Cardiac muscle cell (in vitro differentiated cells and primary cell): ENCODE results near the gene FNTB. TPM values are rescaled to one million over a fixed set of nuclear protein-coding genes. Genes with fewer than 3 reads are reported as not detected.

Source experiments
- DNase-seq, 2 donors: peaks; one replicate each; pipeline versions ENCODE4 v3.0.0 to v3.0.0-alpha.2; 2010 to 2017; ENCODE audit warnings: low read depth in 1 of 2, low spot score in 1 of 2
- H3K27ac ChIP-seq: fragments of 200-600 bp; sonication (generic); 2 replicates; pipeline ENCODE4 v1.5.1; 2016
- H3K27me3 ChIP-seq: fragments of 200-600 bp; sonication (generic); 2 replicates; pipeline ENCODE4 v1.6.0; 2016; ENCODE audit warnings: control low read depth
- H3K36me3 ChIP-seq: fragments of 200-600 bp; sonication (generic); 2 replicates; pipeline ENCODE4 v1.5.1; 2016; ENCODE audit warnings: control low read depth
- H3K4me1 ChIP-seq: fragments of 200-600 bp; sonication (generic); 2 replicates; pipeline ENCODE4 v1.8.1; 2017; ENCODE audit warnings: low read depth, mild to moderate bottlenecking, mixed run types
- H3K4me3 ChIP-seq: fragments of 200-600 bp; sonication (generic); 2 replicates; pipeline ENCODE4 v1.5.1; 2016; ENCODE audit warnings: mild to moderate bottlenecking
- H3K9me3 ChIP-seq: fragments of 200-600 bp; sonication (generic); 2 replicates; pipeline ENCODE4 v1.5.1; 2017; ENCODE audit warnings: low read depth, mild to moderate bottlenecking, control low read depth
- polyA plus RNA-seq: library from polyadenylated mRNA; unstranded; fragments of >200 nt; fragmentation: Nextera tagmentation; extraction: Ambion mirVana; gene quantifications from 2 replicates; pipeline ENCODE4 v1.2.1, GENCODE V29; 2016
- total RNA-seq: library from RNA; depleted of rRNA; stranded (reverse); fragments of >200 nt; gene quantifications from 2 replicates; pipeline ENCODE4 v1.2.3, GENCODE V29; 2016
- TF ChIP-seq, protein P1 (sequence below): IDR thresholded peaks from 2 replicates; pipeline ENCODE4 v1.5.1; 2012; ENCODE audit warnings: low read depth, mild to moderate bottlenecking, low read length

The FNTB gene
- total and polyA plus RNA-seq, 2 experiments from 2014 or later: 34.9 to 42.0 TPM

DNA sequence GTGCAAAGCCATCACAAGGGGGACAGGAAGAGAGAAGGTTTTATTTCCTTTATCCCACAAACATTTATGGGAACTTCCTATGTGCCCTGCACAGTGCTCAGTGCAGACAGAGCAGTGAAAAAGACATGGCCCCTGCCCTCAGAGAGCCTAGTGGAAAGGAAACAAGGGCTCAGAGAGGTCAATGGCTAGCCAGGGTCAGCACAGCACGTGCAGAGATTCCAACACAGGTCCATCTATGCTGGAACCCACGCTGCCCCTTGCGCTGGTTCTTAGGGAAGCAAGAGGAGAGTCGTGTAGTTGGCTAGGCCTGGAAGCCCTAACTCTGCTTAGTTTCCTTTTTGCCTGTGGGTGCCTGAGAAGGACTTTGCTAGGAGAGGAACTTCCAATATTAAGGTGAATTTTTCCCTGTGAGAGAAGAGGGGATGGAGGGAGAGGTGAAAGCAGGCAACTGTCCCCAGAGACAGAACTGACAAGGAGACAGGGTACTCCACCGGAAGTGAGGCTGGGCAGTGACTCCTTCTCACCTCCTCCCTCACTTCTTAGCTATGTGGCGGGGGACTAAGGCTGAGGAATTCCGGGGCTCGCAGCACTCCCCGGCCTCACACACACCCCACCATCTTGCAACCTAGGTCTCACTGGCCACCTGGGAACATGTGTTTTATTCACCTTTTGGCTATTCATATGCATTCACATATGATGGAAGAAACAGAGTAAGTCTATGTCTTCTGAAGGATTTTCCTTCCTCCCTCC lies 32.0 kb upstream of the FNTB start:
- no peak overlapping the region for H3K27ac ChIP-seq
- no peak for DNase-seq
- no peaks in the 10 kb centered on the region for H3K36me3 ChIP-seq
- no peaks in the 10 kb centered on the region for H3K4me1 ChIP-seq
- no peaks in the 10 kb centered on the region for H3K27me3 ChIP-seq
- no peak overlapping the region for H3K4me3 ChIP-seq
- TF ChIP-seq, protein P1, sequence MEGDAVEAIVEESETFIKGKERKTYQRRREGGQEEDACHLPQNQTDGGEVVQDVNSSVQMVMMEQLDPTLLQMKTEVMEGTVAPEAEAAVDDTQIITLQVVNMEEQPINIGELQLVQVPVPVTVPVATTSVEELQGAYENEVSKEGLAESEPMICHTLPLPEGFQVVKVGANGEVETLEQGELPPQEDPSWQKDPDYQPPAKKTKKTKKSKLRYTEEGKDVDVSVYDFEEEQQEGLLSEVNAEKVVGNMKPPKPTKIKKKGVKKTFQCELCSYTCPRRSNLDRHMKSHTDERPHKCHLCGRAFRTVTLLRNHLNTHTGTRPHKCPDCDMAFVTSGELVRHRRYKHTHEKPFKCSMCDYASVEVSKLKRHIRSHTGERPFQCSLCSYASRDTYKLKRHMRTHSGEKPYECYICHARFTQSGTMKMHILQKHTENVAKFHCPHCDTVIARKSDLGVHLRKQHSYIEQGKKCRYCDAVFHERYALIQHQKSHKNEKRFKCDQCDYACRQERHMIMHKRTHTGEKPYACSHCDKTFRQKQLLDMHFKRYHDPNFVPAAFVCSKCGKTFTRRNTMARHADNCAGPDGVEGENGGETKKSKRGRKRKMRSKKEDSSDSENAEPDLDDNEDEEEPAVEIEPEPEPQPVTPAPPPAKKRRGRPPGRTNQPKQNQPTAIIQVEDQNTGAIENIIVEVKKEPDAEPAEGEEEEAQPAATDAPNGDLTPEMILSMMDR: no peak
- no peaks in the 10 kb centered on the region for H3K9me3 ChIP-seq

DNA sequence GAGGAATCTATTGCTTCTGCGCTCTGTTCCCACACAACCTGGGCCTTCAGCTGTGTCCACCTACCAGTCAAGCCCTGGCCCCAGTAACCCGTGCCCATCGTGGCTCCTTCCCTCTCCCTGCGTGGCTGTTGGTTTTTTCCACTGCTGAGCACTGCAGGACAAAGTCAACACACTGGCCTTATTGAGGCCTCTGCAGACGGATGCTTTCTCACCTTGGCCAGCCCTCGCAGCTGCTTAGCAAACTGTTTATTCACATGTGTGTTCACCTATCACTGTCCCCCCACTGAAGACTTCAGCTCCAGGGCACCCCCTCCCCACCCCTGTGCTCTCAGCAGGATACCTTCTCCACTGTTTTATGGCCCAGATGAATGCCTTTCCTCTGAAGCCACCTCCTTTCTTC lies 31.4 kb upstream of the FNTB start:
- Histone ChIP-seq H3K27me3 (no peaks in the 10 kb centered on the region), H3K27ac (no peak overlapping the region), H3K4me3 (no peak overlapping the region), H3K4me1 (no peaks in the 10 kb centered on the region), H3K36me3 (no peaks in the 10 kb centered on the region), H3K9me3 (no peaks in the 10 kb centered on the region)
- TF ChIP-seq, protein P1: no peak
- DNase-seq: no peak

DNA sequence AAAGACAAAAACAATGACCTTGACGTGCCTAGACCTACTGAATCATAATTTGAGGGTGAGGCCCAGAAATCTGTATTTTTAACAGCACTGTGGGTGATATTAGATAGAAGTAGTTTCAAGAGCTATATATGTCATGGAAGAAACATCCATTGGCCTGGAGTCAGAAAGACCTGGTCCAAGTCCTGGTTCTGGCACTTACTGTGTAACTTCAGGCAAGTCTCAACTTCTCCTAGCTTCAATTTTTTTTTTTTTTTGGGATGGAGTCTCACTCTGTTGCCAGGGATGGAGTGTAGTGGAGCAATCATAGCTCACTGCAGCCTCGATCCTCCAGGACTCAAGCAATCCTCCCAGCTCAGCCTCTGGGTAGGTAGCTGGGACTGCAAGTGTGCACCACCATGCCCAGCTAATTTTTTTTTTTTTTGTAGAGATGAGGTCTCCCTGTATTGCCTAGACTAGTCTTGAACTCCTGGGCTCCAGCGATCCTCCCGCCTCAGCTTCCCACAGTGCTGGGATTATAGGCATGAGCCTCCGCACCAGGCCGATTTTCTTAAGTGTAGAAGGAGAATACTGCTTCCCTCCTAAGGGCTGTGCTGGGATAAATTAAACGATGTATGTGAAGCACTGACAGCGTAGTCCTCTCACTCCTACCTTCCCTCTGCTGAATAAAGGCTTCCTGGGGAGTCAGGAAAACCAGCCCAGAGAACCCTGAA lies 29.8 kb upstream of the FNTB start:
- Histone ChIP-seq H3K4me1 (no peaks in the 10 kb centered on the region), H3K9me3 (no peaks in the 10 kb centered on the region), H3K36me3 (no peaks in the 10 kb centered on the region), H3K4me3 (no peak overlapping the region), H3K27ac (no peak overlapping the region), H3K27me3 (no peaks in the 10 kb centered on the region)
- DNase-seq: no peak
- TF ChIP-seq, protein P1: no peak

DNA sequence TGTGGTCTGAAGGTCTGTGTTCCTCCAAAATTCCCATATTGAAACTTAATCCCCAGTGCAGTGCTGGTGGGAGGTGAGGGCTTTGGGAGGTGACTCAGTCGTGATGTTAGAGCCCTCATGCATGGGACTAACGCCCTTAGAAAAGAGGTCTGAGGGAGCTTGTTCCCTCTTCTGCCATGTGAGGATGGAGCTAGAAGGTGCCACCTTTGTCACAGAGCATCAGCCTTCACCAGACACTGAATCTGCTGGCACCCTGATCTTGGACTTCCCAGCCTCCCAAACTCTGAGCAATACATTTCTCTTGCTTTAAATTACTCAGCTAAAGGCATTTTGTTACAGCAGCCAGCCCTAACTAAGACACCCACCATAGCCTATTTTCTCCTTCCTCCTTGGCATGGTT lies 28.5 kb upstream of the FNTB start:
- Histone ChIP-seq H3K4me1 (no peaks in the 10 kb centered on the region), H3K36me3 (no peaks in the 10 kb centered on the region), H3K27me3 (no peaks in the 10 kb centered on the region), H3K4me3 (no peak overlapping the region), H3K9me3 (no peaks in the 10 kb centered on the region), H3K27ac (no peak overlapping the region)
- TF ChIP-seq, protein P1: no peak
- no peak for DNase-seq

DNA sequence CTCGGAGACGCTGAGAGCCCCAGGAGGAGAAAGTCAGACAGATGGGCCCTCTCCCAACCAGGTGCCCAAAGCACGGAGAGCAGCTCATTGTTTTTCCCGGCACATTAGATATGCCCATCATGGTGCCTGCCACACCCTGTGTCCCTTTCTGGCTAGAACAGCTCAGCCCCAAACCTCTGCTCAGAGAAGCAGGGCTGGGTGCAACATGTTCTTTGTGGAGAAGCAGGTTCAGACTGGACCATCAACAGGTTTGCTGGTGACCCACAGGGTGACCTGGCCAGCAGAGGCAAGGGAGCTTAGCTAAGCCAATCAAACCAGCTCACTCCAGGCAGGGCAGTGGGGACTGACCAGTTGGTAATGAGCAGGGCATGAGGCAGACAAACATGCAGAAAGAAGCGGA lies 28.0 kb upstream of the FNTB start:
- H3K27ac ChIP-seq: no peak overlapping the region
- no peaks in the 10 kb centered on the region for H3K4me1 ChIP-seq
- H3K36me3 ChIP-seq: no peaks in the 10 kb centered on the region
- TF ChIP-seq, protein P1: no peak
- no peak overlapping the region for H3K4me3 ChIP-seq
- no peaks in the 10 kb centered on the region for H3K9me3 ChIP-seq
- H3K27me3 ChIP-seq: no peaks in the 10 kb centered on the region
- no peak for DNase-seq
